Astrocyte of the spinal cord (primary cell): ENCODE data around the gene C22orf23.

Source experiments
- DNase-seq: peaks from one replicate; pipeline ENCODE4 v3.0.0; 2011; ENCODE audit warnings: low read depth, low spot score
- H3K4me3 ChIP-seq: 2 replicates; pipeline ENCODE4 v1.5.1; 2011; ENCODE audit warnings: low read depth, mild to moderate bottlenecking, low read length, moderate library complexity
- CTCF ChIP-seq: IDR thresholded peaks from 2 replicates; pipeline ENCODE4 v1.5.1; 2012; ENCODE audit warnings: low read depth, mild to moderate bottlenecking, low read length, inconsistent platforms
- in situ Hi-C: cut with HindIII; loops from 2 replicates; pipeline ENCODE4 v1.10.0; 2017; ENCODE audit warnings: low sequenced_read_pairs

C22orf23 gene

GRCh38 chr22:37918580-37919270 lies 34.7 kb downstream of the C22orf23 start:
- in situ Hi-C loops = no loop called here
- no peak for DNase-seq
- H3K4me3 ChIP-seq = no peak overlapping the region
- no peak for TF ChIP-seq CTCF

- DNase-seq = no peak
- no peak overlapping the region for H3K4me3 ChIP-seq
- TF ChIP-seq CTCF = no peak
- in situ Hi-C loops = no loop called here
These were observed 35.4 kb downstream of the C22orf23 start for GRCh38 chr22:37917874-37918548.

- in situ Hi-C loops = no loop called here
These were observed 37.1 kb downstream of the C22orf23 start for GRCh38 chr22:37916311-37916710.

GRCh38 chr22:37913233-37913721 lies 40.1 kb downstream of the C22orf23 start:
- no peak for TF ChIP-seq CTCF
- no peak overlapping the region for H3K4me3 ChIP-seq
- in situ Hi-C loops = no loop called here
- no peak for DNase-seq

More at GRCh38 chr22:37916311-37916710, 37.1 kb downstream of the C22orf23 start:
- DNase-seq = no peak
- no peak overlapping the region for H3K4me3 ChIP-seq
- no peak for TF ChIP-seq CTCF

GRCh38 chr22:37912171-37912570 lies 41.2 kb downstream of the C22orf23 start:
- DNase-seq = no peak
- no peak for TF ChIP-seq CTCF
- in situ Hi-C loops = no loop called here
- H3K4me3 ChIP-seq = no peak overlapping the region

GRCh38 chr22:37911697-37912096 lies 41.7 kb downstream of the C22orf23 start:
- no peak for TF ChIP-seq CTCF
- in situ Hi-C loops = no loop called here

More at GRCh38 chr22:37911697-37912096, 41.7 kb downstream of the C22orf23 start:
- H3K4me3 ChIP-seq = no peak overlapping the region
- DNase-seq = no peak
